HG02623 (cell line): ENCODE measurements around the gene PRDM16.
"Not testable (repeated sequence)": the region's sequence is repeated elsewhere in the genome, so short reads cannot be mapped to it uniquely, and the experiment has no call there.

Source experiments
- ATAC-seq: cut with Tn5 transposase; IDR thresholded peaks from one replicate; pipeline ENCODE4 v1.9.1; 2021; ENCODE audit warnings: moderate library complexity; ENCODE audit not compliant: unreplicated experiment

Gene PRDM16

GRCh38 chr1:3159121-3159520 lies 90.1 kb downstream of the PRDM16 start:
- no peak for ATAC-seq

- no peak for ATAC-seq
These were observed 91.0 kb downstream of the PRDM16 start for GRCh38 chr1:3159996-3160395.

- ATAC-seq, result no peak
These were observed 91.7 kb downstream of the PRDM16 start for GRCh38 chr1:3160647-3161145.

GRCh38 chr1:3161176-3161840 lies 92.3 kb downstream of the PRDM16 start:
- ATAC-seq, result no peak

GRCh38 chr1:3162322-3162882 lies 93.4 kb downstream of the PRDM16 start:
- no peak for ATAC-seq

- ATAC-seq, result no peak
These were observed 94.4 kb downstream of the PRDM16 start for GRCh38 chr1:3163356-3163755.

GRCh38 chr1:3164671-3165070 lies 95.7 kb downstream of the PRDM16 start:
- no peak for ATAC-seq

GRCh38 chr1:3165189-3165588 lies 96.2 kb downstream of the PRDM16 start:
- ATAC-seq, result not testable (repeated sequence)

- no peak for ATAC-seq
These were observed 97.4 kb downstream of the PRDM16 start for GRCh38 chr1:3166206-3166918.

- no peak for ATAC-seq
These were observed 98.3 kb downstream of the PRDM16 start for GRCh38 chr1:3167255-3167654.

- no peak for ATAC-seq
These were observed 99.7 kb downstream of the PRDM16 start for GRCh38 chr1:3168678-3169077.

GRCh38 chr1:3169665-3170356 lies 100.8 kb downstream of the PRDM16 start:
- no peak for ATAC-seq

GRCh38 chr1:3170561-3171453 lies 101.8 kb downstream of the PRDM16 start:
- ATAC-seq, result no peak

- no peak for ATAC-seq
These were observed 102.8 kb downstream of the PRDM16 start for GRCh38 chr1:3171761-3172160.

- no peak for ATAC-seq
These were observed 103.7 kb downstream of the PRDM16 start for GRCh38 chr1:3172431-3173380.

GRCh38 chr1:3173381-3173980 lies 104.5 kb downstream of the PRDM16 start:
- ATAC-seq, result no peak

GRCh38 chr1:3174487-3175247 lies 105.7 kb downstream of the PRDM16 start:
- ATAC-seq, result no peak

GRCh38 chr1:3175486-3175885 lies 106.5 kb downstream of the PRDM16 start:
- no peak for ATAC-seq
